SU-DHL-6 (cell line): Measurements from ENCODE around the gene COL15A1.

ENCODE experiments used
- EZH2phosphoT487 ChIP-seq: fragments of 200-600 bp; sonication (generic), shearing (Covaris generic); conservative IDR thresholded peaks from 2 replicates; pipeline ENCODE4 v1.6.1; 2018; ENCODE audit warnings: mild to moderate bottlenecking, antibody characterized with exemption, low read length, moderate library complexity, mixed read lengths
- TF ChIP-seq, protein P1 (sequence below): fragments of 200-600 bp; sonication (generic); IDR thresholded peaks from one replicate; pipeline ENCODE4 v1.5.1; 2017; ENCODE audit warnings: antibody characterized with exemption, mild to moderate bottlenecking, low read length, moderate library complexity; ENCODE audit not compliant: insufficient read depth, poor library complexity, severe bottlenecking

DNA sequence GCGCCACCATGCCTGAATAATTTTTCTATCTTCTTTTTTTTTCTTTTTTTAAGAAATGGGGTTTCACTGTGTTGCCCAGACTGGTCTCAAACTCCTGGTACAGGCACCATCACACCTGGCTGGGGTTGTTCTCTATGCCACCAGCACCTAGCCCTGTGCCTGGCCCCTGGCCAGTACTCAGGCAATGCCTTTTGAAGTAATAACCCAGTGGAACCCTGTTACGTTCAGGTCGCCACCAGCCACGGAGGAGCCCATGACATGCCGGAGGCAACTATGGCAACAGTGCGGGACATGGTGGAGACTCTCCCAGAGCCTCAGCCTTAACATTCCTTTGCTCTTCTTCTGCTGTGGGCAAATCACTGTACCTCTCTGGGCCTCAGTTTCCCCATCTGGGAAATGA, 14.1 kb downstream of the COL15A1 start:
- TF ChIP-seq, protein P1, sequence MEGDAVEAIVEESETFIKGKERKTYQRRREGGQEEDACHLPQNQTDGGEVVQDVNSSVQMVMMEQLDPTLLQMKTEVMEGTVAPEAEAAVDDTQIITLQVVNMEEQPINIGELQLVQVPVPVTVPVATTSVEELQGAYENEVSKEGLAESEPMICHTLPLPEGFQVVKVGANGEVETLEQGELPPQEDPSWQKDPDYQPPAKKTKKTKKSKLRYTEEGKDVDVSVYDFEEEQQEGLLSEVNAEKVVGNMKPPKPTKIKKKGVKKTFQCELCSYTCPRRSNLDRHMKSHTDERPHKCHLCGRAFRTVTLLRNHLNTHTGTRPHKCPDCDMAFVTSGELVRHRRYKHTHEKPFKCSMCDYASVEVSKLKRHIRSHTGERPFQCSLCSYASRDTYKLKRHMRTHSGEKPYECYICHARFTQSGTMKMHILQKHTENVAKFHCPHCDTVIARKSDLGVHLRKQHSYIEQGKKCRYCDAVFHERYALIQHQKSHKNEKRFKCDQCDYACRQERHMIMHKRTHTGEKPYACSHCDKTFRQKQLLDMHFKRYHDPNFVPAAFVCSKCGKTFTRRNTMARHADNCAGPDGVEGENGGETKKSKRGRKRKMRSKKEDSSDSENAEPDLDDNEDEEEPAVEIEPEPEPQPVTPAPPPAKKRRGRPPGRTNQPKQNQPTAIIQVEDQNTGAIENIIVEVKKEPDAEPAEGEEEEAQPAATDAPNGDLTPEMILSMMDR, result no peak
- TF ChIP-seq EZH2phosphoT487, result no peak
